ENCODE measurements around the gene NFE2L2. TPM values are rescaled to one million over a fixed set of nuclear protein-coding genes. Genes with fewer than 3 reads are reported as not detected.

NFE2L2 gene
- total RNA-seq, 3 donors from 2014 or later = 84.3 to 105 (median 99.1) TPM

DNA sequence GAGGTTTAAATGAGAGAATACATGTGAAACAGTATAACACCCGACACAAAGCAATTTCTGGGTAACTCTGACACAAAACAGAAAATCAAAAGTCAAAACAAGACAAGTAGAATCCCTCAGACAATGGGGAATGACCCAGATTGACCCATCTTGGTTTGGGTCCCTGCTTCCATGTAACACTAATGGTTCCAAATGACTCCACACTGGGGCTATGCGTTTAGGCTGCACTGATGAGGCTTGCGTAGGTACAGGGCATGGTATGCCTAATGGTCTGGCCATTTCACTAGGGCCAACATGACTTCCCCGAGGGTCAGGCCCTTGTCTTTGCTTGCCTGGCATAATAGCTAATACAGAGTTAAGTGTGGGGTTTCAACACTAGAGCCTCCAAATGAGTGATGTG lies 27.2 kb upstream of the NFE2L2 start:
- H3K4me1 ChIP-seq (ENCODE audit: low read depth) = no peaks in the 10 kb centered on the region
- H3K9me3 ChIP-seq = no peaks in the 10 kb centered on the region
- intact Hi-C loops (cut with DNase I, micrococcal nuclease) = no loop called here
- no peaks in the 10 kb centered on the region for H3K36me3 ChIP-seq (ENCODE audit: low read depth)
- DNase-seq (no peak), ATAC-seq (no peak)
- H3K4me3 ChIP-seq = no peak overlapping the region
- TF ChIP-seq, protein P1, sequence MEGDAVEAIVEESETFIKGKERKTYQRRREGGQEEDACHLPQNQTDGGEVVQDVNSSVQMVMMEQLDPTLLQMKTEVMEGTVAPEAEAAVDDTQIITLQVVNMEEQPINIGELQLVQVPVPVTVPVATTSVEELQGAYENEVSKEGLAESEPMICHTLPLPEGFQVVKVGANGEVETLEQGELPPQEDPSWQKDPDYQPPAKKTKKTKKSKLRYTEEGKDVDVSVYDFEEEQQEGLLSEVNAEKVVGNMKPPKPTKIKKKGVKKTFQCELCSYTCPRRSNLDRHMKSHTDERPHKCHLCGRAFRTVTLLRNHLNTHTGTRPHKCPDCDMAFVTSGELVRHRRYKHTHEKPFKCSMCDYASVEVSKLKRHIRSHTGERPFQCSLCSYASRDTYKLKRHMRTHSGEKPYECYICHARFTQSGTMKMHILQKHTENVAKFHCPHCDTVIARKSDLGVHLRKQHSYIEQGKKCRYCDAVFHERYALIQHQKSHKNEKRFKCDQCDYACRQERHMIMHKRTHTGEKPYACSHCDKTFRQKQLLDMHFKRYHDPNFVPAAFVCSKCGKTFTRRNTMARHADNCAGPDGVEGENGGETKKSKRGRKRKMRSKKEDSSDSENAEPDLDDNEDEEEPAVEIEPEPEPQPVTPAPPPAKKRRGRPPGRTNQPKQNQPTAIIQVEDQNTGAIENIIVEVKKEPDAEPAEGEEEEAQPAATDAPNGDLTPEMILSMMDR (IDR thresholded peaks at IDR 0.05) = no peak

DNA sequence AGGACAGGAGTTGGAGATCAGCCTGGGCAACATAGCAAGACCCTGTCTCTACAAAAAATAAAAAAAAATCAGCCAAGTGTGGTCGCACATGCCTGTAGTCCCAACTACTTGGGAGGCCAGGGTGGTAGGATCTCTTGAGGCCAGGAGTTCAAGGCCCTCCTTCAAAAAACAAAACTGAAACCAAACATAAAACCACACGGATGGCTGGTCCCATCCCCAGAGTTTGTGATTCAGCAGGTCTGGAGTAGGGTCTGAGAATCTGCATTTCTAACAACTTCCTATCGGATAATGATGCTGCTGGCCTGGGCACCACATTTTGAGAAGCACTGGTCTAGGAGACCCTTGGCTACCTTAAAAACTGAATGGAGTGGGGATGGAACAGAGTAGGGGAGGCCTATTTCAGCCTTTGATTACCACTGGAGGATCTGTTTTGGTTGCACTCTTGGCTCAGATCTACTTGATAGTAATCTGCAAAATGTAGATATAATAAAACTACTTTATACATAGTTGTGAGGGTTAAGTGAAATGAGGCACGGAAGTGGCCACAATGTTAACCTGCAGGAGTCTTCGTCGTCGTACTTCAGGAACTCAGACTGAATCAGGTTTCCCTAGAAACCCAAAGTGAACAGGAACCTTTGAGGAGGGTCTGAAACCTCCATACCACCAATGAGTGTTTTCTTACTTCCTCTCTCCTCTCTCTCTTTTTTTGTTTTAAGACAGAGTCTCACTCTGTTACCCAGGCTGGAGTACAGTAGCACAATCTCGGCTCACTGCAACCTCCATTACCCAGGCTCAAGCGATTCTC lies 25.5 kb upstream of the NFE2L2 start:
- H3K4me3 ChIP-seq = no peak overlapping the region
- no peaks in the 10 kb centered on the region for H3K9me3 ChIP-seq
- intact Hi-C loops (cut with DNase I, micrococcal nuclease) = no loop called here
- H3K4me1 ChIP-seq (ENCODE audit: low read depth) = no peaks in the 10 kb centered on the region
- ATAC-seq (peak; percentile 15), DNase-seq (no peak)
- TF ChIP-seq, protein P1 (IDR thresholded peaks at IDR 0.05) = no peak
- H3K36me3 ChIP-seq (ENCODE audit: low read depth) = no peaks in the 10 kb centered on the region

- DNase-seq (no peak), ATAC-seq (no peak)
- Histone ChIP-seq H3K9me3 (no peaks in the 10 kb centered on the region), H3K4me3 (no peak overlapping the region), H3K4me1 (ENCODE audit: low read depth) (no peaks in the 10 kb centered on the region), H3K36me3 (ENCODE audit: low read depth) (no peaks in the 10 kb centered on the region)
- TF ChIP-seq, protein P1 (IDR thresholded peaks at IDR 0.05) = no peak
- intact Hi-C loops (cut with DNase I, micrococcal nuclease) = no loop called here
Observed at GRCh38 chr2:177287814-177288213, 23.3 kb upstream of the NFE2L2 start.

DNA sequence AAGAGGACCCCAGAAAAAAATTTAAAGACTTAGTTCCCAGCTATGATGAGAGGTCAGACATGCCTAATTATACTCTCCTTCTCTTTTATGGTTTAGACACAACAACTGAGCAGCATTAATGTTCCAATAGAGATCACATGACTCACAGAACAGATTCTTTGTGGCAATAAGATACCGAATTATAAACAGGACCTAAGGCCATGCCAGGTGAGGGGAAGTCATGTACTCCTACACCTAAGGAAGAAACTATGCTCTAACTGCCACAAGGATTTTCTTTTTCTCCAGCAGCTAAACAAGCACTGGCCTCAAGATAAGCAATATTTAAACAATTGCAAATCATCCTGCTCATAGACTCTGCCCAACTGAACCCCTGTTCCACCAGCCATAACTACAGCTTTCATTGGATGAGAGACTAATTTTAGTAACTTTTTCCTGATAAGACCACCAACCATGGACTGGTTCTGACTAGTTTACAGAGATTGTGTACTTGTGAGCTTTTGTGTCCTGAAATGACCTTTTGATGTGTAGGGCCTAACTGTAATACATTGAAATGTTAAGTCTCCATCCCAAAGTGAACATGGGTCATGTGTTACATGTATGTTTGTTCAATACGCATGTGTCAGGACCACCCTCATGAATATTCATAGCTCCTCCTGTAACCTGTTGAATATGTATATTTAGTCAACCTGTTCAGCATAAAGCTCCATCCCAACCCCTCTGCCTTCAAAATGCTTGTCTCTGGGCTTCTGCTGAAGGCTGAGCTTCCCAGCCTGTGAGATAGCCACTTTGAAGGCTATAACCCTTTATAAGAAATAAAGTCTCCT lies 21.6 kb upstream of the NFE2L2 start:
- ATAC-seq = peak; percentile 28
- TF ChIP-seq, protein P1 (IDR thresholded peaks at IDR 0.05) = no peak
- no peaks in the 10 kb centered on the region for H3K9me3 ChIP-seq
- intact Hi-C loops (cut with DNase I, micrococcal nuclease) = no loop called here
- no peak overlapping the region for H3K4me3 ChIP-seq
- H3K4me1 ChIP-seq (ENCODE audit: low read depth) = no peaks in the 10 kb centered on the region
- H3K36me3 ChIP-seq (ENCODE audit: low read depth) = no peaks in the 10 kb centered on the region
- DNase-seq = no peak

DNA sequence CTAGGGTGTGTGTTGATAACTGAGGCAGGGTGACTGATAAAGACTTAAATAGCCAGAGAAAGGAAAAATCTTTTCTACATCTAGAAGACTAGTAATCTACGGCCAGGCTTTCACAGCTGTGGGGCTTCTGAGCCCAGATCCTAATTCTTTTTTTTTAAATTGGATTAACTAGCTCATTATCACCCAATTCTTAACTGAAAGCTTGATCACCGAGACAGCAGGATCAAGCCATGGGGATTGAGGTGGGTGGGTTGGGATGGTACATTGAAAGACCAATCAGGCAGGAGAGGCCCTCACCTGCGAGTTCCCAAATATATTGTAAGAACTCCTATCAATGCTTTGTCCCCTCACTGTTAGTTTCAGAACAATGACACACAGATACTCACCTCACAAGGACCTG lies 20.0 kb upstream of the NFE2L2 start:
- TF ChIP-seq, protein P1 (IDR thresholded peaks at IDR 0.05) = no peak
- Histone ChIP-seq H3K36me3 (ENCODE audit: low read depth) (no peaks in the 10 kb centered on the region), H3K9me3 (no peaks in the 10 kb centered on the region), H3K4me1 (ENCODE audit: low read depth) (no peaks in the 10 kb centered on the region), H3K4me3 (no peak overlapping the region)
- DNase-seq (no peak), ATAC-seq (no peak)
- intact Hi-C loops (cut with DNase I, micrococcal nuclease) = no loop called here

Data from mucosa of descending colon (tissue), 3 donors.